Measurements from ENCODE around the gene ABHD15.

ABHD15 gene

DNA sequence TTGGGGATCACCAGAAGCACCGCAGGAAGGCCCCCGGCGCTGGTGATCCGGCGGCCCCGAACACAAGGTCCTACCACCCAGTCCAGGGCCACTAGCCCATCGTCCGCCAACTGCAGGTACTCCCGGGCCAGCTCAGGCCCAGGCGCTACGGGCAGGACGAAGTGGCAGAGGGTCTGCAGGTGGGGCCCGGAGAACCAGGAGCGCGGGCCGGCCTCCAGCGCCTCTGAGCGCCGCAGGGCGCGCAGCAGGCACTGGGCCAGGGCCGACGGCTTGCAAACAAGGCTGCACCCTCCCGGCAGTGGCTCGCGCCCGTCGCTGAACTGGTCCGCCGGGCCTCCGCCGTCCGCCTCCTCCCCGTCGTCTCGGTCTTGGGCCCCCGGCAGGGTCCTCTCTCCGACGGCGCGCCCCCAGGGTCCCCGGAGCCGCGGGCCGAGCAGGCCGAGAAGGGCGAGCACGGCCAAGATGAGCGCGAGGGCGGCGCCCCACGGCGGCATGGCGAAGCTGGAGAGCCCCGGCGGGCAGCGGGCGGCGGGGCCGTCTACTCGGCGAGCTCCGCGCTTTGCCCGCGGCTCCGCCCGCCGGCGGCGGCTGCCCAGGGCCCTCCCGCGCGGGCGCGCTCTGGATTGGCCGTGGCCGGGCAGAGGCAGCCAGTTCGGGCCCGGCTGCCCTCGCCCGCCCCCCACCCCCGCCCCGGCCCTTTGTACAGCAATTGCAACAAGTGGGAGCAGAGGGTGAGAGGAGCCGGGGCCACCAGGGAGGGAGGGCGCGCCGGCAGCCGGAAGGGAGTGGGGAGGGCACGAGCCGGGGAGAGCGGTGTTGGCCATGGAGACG, at the start of gene ABHD15:
Gene ABHD15 (minus strand): TSS at position 565 of the 831 bp plus-strand sequence. CDS start 71 bp downstream, at position 494.
- DNase-seq (ENCODE audit: low spot score) = peak; percentile 81

GRCh38 chr17:29615492-29616299, 48.9 kb upstream of the ABHD15 start:
- peak; percentile 89 for DNase-seq (ENCODE audit: low spot score)

- no peak for DNase-seq (ENCODE audit: low spot score)
These were observed 48.2 kb upstream of the ABHD15 start for GRCh38 chr17:29615048-29615385.

DNA sequence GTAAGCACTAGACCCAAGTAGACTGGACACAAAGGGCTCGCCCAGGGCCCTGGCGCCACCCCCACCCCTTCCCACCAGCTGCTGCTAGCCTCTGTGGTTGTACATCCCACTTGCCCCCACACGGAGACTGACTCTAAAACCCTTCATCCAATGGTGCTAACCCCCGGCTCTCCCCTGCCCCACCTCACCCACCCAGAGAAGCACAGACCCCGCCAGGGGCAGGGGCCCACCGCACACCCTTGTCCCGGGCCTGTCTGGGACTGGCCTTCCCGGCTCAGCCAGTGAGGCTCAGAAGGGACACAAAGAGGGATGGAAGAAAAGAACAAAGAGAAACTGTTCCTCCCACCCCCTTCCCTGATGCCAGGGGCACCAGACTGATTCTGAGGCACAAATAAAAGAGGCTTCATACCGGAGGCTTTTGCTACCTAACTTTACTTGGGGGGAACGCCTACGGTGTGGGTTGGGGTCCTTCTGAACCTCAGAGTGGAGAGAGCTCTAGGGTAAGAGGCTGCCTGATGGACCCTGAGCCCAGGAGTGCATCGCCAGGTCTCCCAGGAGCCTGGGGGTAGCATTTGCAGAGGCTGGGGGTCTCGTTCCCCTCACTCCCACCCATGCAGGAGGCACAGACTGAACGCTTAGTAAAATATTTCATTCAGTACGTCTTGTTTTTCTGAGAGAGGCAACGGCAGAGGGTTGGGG, 47.7 kb upstream of the ABHD15 start:
- no peak for DNase-seq (ENCODE audit: low spot score)

GRCh38 chr17:29613856-29614255, 47.0 kb upstream of the ABHD15 start:
- DNase-seq (ENCODE audit: low spot score) = no peak

DNA sequence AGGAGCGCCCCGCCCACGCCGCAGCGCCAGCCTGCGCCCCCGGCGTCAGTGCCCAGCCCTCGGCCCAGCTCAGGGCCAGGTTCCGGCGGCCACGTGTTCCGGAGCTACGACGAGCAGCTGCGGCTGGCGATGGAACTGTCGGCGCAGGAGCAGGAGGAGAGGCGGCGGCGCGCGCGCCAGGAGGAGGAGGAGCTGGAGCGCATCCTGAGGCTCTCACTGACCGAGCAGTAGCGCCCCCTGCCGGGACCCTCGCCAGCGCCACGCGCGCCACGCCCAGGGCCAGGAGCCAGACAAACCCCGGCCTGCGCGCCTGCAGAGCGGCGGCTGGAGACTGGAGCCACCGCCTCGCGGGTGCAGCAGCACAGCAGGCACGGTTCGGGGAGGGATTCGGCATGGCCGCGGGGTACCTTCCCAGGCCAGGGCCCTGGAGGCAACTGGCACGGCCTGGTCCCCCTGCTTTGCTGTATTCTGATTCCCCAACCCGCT, 46.6 kb upstream of the ABHD15 start:
- peak; percentile 88 for DNase-seq (ENCODE audit: low spot score)

DNA sequence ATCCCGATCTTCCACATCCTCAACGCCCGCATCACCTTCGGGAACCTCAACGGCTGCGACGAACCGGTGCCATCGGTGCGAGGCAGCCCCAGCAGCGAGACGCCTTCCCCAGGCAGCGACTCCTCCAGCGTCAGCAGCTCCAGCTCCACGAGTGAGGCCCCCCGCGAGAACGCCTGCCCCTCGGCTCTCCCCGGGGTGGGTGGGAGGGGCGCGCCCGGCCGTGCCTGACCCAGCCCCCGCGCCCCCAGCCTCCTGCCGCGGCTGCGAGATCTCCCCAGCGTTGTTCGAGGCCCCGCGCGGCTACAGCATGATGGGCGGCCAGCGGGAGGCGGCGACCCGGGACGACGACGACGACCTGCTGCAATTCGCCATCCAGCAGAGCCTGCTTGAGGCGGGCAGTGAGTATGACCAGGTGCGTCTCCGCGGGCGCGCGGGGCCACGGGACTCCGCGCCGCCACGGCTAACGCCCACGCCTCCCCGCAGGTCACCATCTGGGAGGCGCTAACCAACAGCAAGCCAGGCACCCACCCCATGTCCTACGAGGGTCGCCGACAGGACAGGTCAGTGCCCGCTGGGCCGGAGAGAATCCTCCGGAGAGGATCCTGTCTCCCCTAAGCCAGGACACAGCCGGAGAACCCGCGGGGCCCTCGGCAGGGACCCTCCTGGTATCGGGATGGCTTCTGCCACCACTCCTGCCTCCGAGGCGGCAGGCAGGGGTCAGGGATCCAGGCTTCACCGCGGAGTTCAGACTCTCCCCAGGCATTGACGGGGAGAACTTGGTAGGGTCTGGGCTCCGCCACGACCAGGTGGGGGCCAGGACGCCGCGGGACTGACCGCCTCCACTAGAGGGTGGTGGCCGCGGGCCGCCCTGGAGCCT, 45.8 kb upstream of the ABHD15 start:
- no peak for DNase-seq (ENCODE audit: low spot score)

GRCh38 chr17:29612094-29612403, 45.2 kb upstream of the ABHD15 start:
- no peak for DNase-seq (ENCODE audit: low spot score)

GRCh38 chr17:29611351-29612093, 44.7 kb upstream of the ABHD15 start:
- DNase-seq (ENCODE audit: low spot score) = no peak

DNA sequence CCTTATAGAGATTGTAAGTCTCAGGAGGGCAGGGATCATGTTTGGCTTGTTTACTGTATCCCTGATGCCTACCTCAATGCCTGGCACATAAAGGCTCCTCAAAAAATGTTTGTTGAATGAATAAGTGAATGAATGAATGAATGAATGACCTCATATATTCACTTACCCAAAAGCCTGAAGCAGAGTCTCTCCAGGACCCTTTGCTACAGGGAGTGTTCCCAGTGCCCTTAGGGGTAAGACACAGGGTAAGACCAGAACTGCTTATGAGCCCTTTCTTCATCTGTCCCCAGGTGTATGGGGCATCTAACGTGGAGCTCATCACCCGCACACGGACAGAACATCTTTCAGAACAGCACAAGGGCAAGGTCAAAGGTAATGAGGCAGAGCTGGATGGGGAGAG, 43.6 kb upstream of the ABHD15 start:
- no peak for DNase-seq (ENCODE audit: low spot score)

DNA sequence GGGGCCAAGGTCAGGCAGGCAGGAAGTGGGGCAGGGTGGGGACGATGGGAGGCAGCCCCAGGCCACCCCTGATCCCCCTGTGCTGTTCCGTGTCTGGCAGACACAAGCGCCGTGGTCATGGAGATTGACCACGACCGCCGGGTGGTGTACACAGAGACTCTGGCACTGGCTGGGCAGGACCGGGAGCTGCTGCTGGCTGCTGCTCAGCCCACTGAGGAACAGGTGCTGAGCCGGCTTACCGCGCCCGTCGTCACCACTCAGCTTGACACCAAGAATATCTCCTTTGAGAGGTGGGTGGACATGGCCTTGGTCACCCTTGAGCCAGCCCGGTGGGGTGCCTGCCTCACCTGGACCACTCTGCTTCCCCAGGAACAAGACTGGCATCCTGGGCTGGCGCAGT, 42.1 kb upstream of the ABHD15 start:
- no peak for DNase-seq (ENCODE audit: low spot score)

- DNase-seq (ENCODE audit: low spot score) = no peak
These were observed 40.8 kb upstream of the ABHD15 start for GRCh38 chr17:29607557-29608195.

GRCh38 chr17:29603109-29603674, 36.4 kb upstream of the ABHD15 start:
- no peak for DNase-seq (ENCODE audit: low spot score)

DNA sequence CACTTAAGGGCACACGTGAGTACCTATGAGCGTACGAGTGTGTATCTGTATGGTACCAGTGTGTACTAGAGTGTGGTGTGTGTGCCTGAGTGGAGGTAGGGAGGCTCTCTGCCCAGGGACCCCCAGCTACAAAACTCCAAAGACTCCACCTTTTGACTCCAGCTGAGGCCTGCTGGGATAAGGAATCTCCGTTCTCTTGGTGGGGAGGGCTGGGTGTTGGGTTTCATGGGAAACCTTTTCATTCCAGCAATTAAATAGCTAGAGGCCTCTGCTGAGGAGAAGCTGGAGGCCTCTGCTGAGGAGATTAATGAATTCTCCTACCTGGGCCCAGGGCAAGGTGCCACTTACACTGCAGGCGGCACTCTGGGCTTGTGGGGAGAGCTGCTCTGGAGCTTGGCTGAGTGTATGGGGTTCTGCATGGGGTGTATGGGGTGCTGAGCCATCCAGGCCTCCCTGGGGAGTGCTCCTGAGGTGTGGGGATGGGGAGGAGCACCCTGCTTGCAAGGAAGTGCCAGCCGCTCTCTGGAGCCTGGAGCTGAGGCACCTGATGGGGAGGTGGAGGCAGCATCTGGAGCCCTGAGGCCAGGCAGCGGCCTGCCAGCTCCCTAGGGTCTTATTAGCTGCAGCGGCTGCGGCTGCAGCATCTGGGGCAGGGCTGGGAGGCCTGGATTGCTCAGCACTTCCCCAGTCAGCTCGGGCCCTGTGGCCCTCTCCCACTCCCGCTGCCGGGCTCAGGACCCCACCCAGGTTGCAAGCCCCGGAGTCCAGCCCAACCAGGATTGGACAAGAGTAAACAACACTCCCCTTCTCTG, 30.7 kb upstream of the ABHD15 start:
- DNase-seq (ENCODE audit: low spot score) = no peak

DNA sequence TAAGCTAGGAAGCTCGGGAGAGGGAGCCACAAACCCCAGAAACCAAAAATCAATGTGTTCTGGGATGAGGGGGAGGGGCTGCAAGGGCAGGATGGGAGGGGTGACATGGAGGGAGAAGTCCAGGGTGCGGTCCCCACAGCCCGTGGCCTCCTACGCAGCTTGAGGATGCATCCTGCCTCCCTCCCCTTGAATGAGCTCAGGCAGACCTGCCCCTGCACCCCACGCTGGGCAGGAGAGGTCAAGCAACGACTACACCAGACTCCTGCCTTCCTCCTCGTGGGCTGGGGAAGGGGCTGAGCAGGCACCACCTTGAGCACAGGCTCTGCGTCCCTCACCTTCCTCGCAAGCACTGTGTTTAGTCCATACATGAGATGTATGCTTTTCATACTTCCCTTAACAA, 30.0 kb upstream of the ABHD15 start:
- DNase-seq (ENCODE audit: low spot score) = no peak

- DNase-seq (ENCODE audit: low spot score) = no peak
These were observed 29.3 kb upstream of the ABHD15 start for GRCh38 chr17:29595943-29596774.

- DNase-seq (ENCODE audit: low spot score) = no peak
These were observed 28.5 kb upstream of the ABHD15 start for GRCh38 chr17:29595107-29595942.

All from hepatic stellate cell (primary cell).